GM21360 (cell line): ENCODE data around the gene NDOR1.

ENCODE experiments used
- ATAC-seq: cut with Tn5 transposase; IDR thresholded peaks from one replicate; pipeline ENCODE4 v1.9.1; 2021; ENCODE audit warnings: mild to moderate bottlenecking, moderate library complexity; ENCODE audit not compliant: unreplicated experiment

Gene NDOR1

DNA sequence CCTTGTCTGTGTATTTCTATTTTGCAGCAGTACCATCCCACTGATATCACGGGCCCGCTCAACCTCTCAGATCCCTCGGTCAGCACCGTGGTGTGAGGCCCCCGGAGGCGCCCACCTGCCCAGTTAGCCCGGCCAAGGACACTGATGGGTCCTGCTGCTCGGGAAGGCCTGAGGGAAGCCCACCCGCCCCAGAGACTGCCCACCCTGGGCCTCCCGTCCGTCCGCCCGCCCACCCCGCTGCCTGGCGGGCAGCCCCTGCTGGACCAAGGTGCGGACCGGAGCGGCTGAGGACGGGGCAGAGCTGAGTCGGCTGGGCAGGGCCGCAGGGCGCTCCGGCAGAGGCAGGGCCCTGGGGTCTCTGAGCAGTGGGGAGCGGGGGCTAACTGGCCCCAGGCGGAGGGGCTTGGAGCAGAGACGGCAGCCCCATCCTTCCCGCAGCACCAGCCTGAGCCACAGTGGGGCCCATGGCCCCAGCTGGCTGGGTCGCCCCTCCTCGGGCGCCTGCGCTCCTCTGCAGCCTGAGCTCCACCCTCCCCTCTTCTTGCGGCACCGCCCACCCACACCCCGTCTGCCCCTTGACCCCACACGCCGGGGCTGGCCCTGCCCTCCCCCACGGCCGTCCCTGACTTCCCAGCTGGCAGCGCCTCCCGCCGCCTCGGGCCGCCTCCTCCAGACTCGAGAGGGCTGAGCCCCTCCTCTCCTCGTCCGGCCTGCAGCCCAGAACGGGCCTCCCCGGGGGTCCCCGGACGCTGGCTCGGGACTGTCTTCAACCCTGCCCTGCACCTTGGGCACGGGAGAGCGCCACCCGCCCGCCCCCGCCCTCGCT is 37.5 kb upstream of the NDOR1 start:
- no peak for ATAC-seq

DNA sequence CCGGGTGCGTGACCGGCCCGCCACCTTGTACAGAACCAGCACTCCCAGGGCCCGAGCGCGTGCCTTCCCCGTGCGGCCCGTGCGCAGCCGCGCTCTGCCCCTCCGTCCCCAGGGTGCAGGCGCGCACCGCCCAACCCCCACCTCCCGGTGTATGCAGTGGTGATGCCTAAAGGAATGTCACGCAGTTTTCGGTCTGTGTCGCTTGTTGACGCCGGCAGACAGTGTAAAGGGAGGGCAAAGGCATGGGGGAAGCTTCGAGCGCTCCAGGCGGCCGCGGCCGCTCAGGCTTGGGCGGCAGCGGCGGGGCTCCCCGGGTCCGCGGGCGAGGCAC is 37.0 kb upstream of the NDOR1 start:
- ATAC-seq: no peak

DNA sequence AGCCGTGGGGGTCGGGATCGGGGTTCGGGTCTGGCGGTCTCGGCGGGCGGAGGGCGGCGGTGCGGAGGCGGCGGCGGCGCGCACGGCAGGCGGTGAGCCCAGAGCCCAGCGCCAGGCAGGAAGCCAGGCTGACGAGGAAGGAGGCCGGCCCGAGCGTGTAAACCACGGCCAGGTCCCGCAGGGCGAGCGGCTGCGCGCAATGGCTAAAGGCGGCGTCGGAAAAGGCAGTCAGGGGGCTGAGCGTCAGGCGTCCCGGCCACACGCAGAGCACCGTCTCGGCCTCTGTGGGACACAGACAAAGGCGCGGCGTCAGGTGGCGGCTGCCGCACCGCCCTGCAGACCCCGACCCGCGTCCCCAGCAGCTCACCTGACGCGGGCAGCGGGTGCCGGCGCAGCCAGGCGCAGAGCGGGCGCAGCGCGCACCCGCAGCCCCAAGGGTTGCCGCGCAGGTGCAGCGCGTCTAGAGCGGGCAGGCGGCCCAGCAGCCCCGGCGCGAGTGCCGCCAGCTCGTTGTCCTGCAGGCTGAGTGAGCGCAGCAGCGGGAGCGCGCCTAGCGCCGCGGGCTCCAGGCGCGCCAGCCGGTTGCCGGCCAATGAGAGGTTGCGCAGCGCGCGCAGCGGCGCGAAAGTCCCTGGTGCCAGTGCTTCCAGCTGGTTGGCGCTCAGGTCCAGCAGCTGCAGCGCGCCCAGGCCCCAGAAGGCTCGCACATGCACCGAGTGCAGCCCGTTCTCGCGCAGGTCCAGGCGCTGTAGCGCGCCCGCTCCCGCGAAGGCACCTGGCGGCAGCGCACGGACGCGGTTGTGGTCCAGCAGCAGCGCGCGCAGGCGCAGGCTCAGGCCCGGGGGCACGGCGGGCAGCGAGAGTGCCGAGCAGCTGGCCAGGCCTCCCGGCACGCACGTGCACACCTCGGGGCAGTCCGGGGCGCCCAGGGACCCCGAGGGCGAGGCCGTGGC is 36.3 kb upstream of the NDOR1 start:
- no peak for ATAC-seq

DNA sequence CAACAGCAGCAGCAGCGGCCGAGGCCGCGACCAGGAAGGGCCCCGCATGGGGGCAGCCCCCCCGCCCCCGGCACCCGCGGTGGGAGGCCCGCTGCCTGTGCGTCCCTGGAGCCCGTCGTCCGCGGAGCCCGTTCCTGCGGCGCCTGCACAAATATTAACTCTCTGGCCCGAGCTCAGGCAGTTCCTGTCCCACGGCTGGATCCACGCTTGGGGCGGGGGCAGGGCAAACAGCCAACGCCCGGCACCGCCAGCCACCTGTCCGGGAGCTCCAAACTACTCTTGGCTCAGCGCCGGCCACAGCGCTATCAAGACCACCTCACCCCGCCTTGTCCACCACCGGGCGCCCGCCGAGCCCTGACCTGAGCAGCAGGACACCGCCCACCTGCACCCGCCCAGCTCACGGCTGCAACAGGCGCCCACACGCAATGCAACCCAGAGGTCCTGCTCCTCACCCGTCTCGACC is 35.6 kb upstream of the NDOR1 start, which contains the start of gene LRRC26:
LRRC26 (minus strand) TSS at position 156 of the 463 bp plus-strand sequence; CDS start at position 48, 108 bp downstream.
- ATAC-seq: no peak

DNA sequence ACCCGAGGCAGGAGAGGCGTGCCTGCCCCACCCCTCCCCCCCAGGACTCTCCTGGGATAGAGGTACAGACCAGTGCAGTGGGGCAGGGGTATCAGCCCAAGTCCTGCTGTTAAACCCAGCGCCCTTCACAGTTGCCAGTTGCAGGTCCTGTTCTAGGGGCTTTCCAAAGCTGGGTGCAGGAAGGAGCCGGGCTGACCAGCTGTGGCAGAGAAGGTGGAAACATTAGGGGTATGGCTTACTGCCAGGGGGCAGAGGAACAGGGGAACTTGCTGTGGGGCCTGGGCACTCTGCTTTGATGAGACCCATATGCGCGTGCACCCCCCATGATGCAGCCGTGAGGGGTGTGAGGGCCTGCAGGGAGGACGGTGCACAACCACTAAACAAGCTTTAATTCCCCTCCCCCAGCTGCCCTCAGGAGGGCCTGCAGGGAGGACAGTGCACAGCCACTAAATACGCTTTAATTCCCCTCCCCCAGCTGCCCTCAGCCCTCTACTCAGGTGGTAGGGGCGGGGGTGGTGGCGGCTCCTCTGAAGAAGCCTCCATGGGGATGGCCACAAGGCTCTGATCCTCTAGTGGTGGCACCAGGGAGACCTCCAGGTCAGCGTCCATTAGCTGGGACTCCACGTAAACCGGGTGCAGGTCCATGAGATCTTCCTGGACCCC is 34.9 kb upstream of the NDOR1 start:
- ATAC-seq: no peak

DNA sequence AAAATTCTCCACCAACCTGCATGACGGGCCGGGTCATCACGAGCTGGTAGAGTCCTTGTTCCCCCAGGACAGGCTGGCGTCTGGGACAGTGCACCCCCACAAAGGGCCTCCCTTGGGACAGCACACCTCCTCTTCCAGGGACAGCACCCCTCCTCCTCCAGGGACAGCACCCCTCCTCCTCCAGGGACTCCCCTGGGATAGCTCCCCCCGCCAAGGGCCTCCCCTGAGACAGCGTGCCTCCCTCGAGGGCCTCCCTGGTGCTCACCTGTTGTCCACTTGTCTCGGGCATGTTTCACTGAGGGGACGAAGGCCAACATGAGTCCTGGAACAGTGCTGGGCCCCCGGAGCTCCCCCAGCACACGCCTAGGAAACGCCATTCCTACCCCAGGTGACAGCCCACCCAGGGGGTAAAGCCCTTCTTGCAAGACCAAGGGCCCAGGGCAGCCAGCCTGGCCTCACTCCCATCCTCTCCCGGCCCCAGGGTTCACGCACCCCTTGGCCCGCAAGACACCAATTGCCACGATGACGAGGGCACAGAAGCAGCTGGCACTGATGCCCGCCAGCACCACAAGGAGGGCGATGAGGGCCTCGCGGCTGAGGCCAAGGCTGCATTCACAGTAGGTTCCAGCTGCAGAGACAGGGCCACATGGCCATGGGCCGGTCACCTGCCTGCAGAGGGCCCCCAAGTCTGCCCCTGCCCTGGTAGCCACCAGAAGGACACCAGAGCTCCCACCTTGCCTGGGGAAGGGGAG is 34.2 kb upstream of the NDOR1 start:
- ATAC-seq: no peak

DNA sequence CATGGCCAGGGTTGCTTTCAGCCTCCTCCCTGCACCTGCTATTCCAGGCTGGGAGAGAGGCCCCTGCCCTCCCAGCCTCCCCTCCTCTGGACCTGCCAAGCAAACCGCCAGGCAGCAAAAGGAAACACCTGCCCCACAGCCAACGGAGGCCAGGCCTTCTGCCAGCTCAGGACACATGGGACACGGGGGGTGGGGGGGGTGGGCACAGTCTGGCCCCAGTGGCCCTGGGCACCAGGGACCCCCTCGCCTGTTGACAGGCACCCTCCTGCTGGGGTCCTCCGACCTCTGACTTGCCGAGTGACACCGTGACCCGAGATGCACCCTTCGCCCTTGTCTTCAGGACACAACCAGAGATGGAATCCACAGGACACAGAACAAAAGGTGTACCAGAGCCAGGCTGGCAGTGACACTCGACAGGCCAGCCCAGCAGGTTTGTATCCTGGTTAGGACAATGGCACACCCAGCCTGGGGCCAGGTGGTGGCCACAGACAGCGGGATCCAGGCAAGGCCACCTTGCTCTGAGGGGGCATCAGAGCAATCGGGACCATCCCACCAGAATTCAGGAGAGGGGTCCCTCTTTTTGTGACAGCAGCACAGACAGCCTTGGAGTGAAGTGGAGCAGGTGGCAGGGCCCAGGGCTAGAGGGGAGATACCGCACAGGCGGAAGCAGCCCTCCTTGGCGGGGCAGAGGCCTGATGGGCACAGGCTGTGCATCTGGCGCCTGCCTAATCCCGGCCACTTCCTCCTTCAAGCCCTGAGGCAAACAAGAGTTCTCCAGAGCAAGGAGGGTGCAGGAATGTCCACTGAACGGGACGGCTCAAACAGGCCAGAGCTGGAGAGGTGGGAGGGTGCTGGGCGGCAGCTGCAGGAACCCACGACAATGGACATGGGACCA is 32.4 kb upstream of the NDOR1 start:
- ATAC-seq: no peak

DNA sequence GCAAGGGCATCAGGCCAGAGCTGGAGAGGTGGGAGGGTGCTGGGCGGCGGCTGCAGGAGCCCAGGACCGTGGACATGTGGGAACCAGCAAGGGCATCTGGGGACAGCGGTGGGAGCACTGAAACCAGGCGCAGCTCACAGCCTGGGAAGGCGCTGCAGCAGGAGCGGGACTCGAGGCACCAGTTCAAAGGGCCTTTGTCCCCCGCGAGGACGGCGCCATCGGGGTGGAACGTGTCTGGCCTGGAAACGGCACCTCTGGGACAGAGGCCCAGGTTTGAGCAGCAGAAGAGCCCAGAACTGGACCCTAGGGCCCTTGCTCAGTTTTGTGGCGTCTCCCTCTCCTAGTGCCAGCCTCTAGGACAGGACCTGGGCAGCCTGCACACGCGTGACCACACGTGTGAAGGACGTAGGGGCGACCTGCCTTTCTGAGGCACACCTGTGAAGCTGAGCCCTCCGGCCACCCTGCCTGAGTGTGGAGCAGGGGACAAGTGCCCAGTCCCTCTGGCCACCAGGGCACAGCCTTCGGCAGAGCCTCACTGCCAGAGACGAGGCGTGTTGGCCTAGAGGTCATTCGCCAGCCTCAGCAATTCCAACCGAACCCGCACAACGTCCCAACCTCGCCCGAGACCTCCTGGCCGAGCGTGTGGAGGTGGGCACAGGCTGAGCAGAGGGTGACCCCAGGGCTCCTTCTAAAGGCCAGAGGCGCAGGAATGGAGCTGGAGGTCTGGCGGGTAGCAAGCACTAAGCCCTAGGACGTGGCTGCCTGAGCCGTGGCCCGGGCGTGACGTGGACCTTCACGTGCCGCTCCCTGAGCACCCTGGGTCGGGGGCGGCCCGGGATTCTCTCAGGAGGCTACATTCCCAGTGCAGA is 31.5 kb upstream of the NDOR1 start:
- ATAC-seq: no peak

DNA sequence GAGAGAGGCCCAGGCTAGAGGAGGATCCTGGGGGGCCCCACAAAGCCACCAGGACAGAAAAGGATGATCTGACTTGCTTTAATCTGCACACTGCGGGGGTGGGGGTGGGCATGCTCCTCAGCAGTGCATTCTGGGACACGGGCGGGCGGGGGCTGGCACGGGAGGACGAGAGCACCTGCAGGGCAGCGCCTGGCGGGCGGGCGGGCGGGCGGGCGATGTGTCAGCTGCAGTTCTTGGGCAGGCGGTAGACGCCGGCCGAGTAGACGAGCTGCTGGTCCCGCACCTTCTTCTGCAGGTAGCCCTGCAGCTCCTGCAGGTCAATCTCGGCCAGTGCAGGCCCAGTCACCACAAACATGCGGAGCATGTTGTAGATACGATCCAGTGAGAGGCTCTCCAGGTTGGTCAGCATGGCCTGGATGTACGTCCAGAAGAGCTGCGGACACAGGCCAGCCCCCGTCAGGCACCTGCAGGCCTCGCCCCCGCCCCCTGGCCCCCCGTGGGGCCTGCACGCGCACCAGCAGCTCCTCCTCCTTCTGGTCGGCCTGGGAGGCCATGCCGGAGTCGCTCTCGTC is 30.7 kb upstream of the NDOR1 start:
- ATAC-seq: no peak

DNA sequence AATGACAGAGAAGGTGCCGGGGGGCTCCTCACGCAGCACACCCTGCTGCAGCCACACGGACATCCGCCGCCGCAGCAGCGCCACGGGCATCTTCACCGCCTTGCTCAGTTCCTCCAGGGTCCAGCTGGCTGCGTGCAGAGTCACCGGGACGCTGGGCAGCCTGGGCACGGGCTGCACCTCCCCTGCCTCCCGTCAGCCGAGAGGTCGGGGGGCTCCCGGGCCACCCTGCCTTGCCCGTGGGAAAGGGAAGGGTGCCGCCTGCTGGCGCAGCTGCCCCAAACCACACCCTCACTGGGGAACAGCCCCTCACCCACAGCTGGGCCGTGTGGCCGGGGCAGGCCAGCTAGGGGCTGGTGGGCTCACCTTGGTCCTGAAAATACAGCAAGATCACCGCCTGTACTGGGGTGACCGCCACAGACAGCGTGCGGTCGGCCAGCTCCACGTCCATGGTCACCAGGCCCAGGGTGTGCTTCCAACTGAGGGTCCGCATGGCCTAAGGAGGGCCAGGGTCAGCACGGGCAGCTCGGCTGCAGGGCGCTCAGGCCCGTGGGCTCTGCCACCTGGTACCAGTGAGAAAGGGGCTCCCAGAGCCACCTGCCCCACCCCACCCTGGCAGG is 30.0 kb upstream of the NDOR1 start:
- ATAC-seq: no peak

DNA sequence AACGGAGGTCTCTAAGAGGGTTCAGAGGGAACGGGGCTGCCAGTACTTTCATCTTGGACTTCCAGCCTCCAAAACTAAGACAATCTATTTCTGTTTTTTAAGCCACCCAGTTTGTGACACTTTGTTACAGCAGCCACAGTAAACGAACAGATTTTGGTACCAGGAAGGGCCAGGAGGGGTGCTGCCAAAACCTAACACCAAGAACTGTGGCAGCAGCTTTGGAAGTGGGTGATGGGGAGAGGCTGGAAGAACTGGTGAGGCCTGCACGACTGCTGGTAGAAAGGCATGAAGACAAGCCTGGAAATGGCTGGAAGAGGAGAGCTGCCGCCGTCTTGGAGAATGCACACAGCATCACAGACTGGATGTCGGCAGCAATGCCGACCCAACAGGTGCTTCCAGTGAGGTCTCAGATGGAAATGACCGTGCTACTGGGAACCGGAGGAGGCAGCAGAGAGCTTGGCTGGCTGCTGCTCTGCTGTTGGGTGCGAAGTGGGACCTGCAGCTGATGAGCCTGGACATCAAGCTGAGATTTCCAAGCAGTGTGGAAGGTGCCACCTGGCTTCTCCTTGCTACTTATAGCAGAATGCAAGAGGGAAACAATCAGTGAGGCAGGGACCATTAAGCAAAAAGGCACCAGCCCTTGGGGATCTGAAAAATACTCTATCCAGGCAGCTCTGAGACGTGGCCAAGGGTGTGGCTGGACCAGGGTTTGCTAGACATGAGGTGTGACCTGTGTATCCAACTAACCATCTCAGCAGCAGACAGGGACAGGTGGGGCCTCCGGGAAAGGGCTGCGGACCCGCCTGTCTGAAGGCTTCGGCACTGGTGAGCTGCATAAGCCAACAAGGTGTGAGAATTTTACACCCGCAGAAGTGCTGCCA is 29.0 kb upstream of the NDOR1 start:
- no peak for ATAC-seq

DNA sequence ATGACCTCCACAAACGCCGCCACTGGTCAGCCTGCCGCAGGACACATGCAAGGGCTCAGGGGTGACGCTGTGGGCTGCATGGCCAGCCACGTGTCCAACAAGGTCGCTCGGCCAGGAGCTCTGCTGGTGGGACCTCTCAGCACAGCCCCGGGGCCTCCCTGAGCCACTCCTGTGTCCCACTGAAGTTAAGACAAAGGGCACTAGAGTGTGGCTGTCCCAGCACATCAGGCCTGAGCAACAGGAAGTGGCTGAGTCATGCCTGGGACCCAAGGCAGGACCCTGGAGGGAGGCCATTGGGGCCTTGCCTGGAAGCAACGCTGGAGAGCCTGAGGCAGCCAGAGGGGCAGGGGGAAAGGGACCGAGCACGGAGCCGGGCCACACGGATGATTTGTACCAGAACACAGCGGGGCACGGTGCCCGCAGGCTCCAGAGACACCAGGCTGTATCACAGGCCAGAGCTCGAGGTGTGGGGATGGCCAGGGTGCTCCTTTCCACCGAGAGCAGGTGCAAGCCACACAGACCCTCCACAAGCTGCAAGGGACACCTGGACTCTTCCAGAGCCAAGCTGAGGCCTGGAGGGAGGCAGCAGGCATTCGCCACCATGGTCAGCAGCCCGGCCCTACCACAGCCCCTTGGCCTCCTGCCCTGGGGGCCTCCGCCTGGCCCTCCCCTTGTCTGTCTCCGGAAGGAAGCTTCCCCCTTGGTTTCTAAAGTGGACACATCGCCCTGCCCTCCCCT is 27.1 kb upstream of the NDOR1 start:
- no peak for ATAC-seq

DNA sequence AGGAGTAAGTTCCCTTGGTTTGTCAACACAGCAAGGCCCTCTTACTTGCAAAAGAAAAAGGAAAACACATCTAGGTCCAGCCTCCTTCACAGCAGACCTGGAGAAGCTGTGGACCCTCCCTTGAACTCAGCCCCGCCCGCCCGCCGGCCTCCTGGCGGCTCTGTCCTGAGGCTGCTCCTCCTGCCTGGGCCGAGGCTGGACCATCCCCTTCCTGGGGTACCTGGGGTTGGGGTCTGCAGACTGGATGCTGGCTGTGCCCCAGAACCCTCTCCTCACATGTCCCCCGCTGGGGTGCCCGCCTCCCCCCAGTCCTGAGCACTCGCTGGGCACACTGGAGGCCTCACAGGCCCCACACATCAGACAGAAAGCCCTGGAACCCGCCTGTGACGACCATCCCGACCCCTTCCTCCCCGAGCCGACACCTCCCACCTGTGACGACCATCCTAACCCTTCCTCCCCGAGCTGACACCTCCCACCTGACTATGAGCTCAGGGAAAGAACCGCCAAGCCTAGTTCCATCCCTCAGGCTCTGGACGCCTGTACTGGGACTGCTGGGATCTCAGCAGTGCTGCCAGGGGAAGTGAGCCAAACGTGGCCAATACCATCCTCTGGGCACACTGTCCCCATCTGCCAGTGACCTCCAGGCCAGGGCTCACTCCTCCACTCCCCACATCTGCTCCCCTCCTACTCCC is 26.4 kb upstream of the NDOR1 start:
- ATAC-seq: no peak

DNA sequence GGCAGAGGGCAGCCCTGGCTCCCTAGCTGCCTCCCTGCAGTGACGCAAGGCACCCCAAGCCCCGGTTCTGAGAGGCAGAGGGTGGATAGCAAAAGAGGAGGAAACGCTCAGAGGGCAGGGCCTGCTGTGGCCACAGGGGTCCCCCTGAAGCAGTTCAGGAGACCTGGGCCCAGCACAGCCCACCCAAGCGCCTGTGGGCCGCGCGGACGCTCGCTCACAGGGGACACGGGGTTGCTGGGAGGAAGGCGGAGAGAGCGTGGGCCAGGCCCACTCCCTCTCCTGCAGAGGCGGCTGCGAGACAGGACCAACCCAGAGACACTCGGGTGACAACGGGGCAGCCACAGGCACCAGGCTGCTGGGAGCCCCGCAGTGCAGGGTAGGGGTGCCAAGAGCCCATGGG is 25.7 kb upstream of the NDOR1 start:
- ATAC-seq: no peak

DNA sequence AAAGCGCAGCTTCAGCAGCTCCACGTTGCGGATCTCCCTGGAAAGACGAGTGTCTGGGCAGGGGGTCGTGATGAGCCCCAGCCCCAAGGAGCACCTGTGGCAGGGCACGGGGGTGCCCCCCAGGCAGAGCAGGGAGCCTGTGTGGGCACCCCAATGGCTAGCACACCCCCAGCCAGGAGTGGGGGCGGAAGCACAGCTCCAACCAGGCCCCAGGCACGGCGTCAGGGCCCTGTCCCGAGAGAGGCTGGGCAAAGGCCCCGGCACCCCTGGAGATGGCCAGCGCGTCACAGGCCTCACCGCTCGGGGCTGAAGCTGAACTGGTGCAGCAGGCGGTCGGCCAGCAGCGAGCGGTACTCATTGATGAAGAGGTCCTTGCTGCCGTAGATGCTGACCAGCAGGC is 25.0 kb upstream of the NDOR1 start:
- no peak for ATAC-seq

DNA sequence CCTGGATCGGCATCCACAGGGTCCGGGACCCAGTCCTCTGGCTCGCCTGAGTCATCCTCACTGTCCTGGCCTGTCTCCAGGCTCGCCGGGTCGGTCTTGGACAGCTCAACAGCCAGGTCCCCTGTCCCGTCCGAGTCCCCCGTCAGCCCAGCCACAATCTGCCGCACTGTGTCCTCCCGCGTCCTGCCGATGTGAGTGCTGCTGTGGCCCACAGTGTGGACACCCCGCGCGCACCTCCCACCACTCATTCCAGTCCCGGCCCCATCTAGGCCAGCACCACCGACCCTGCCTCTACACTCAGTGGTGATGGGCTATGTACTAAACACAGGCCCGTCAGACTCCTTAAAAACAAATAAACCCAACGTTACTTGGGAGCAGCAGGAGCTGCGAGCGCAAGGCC is 23.8 kb upstream of the NDOR1 start:
- ATAC-seq: no peak
